CD14-positive monocyte (primary cell): ENCODE measurements around the gene PDGFD. TPM values are rescaled to one million over a fixed set of nuclear protein-coding genes. Genes with fewer than 3 reads are reported as not detected.

Experiments
- DNase-seq, 3 donors: peaks; one replicate each; pipeline ENCODE4 v3.0.0-alpha.2; 2011 to 2022
- H2AFZ ChIP-seq: 2 replicates; pipeline ENCODE4 v1.6.0; 2012; ENCODE audit warnings: mild to moderate bottlenecking, low read depth, low read length, inconsistent platforms; ENCODE audit not compliant: insufficient read depth, poor library complexity, severe bottlenecking
- H3K27ac ChIP-seq, 2 donors: 1 replicate in 1 of 2; 2 replicates in 1 of 2; pipeline ENCODE4 v1.5.1; 2012 to 2013; ENCODE audit warnings: low read length in 2 of 2, control low read depth in 1 of 2, inconsistent platforms in 1 of 2, low read depth in 1 of 2, mild to moderate bottlenecking in 1 of 2
- H3K27me3 ChIP-seq, 2 donors: one replicate each; pipeline versions ENCODE4 v1.6.0 to v1.6.1; 2011 to 2013; ENCODE audit warnings: low read length in 2 of 2; ENCODE audit not compliant: control insufficient read depth in 2 of 2, insufficient read depth in 2 of 2
- H3K36me3 ChIP-seq, 2 donors: replicated peaks in 1 of 2; 1 replicate in 1 of 2; 2 replicates in 1 of 2; pipeline versions ENCODE4 v1.5.1 to v1.6.1; 2012 to 2013; ENCODE audit warnings: low read length in 2 of 2, control low read depth in 1 of 2, inconsistent platforms in 1 of 2, mild to moderate bottlenecking in 1 of 2; ENCODE audit not compliant: insufficient read depth in 2 of 2, control insufficient read depth in 1 of 2
- H3K4me1 ChIP-seq, 2 donors: 1 replicate in 1 of 2; 2 replicates in 1 of 2; pipeline versions ENCODE4 v1.5.1 to v1.6.1; 2012 to 2013; ENCODE audit warnings: low read length in 2 of 2, control low read depth in 1 of 2, inconsistent platforms in 1 of 2, mild to moderate bottlenecking in 1 of 2, moderate library complexity in 1 of 2; ENCODE audit not compliant: insufficient read depth in 2 of 2, control insufficient read depth in 1 of 2
- H3K4me2 ChIP-seq: replicated peaks from 2 replicates; pipeline ENCODE3; 2012; ENCODE audit warnings: low read length, moderate library complexity, mild to moderate bottlenecking; ENCODE audit not compliant: poor library complexity, severe bottlenecking; ENCODE audit errors: extremely low read depth
- H3K4me3 ChIP-seq, 3 experiments: fragments of 200-600 bp in 1 of 3; sonication (generic) in 1 of 3; replicated peaks in 1 of 3; 1 replicate in 2 of 3; 2 replicates in 1 of 3; pipeline ENCODE4 v1.5.1; 2011 to 2013; ENCODE audit warnings: low read length in 3 of 3, mild to moderate bottlenecking in 3 of 3, control low read depth in 2 of 3, low read depth in 2 of 3, inconsistent platforms in 1 of 3, moderate library complexity in 1 of 3
- H3K79me2 ChIP-seq: 2 replicates; pipeline ENCODE4 v1.6.0; 2012; ENCODE audit warnings: mild to moderate bottlenecking, control low read depth, inconsistent platforms, low read length, moderate library complexity; ENCODE audit not compliant: insufficient read depth
- H3K9ac ChIP-seq: 2 replicates; pipeline ENCODE4 v1.6.0; 2017; ENCODE audit warnings: low read length, mild to moderate bottlenecking; ENCODE audit not compliant: insufficient read depth, poor library complexity, severe bottlenecking
- H3K9me3 ChIP-seq, 2 donors: replicated peaks in 1 of 2; 1 replicate in 1 of 2; 2 replicates in 1 of 2; pipeline versions ENCODE4 v1.5.1 to v1.6.1; 2012 to 2013; ENCODE audit warnings: low read length in 2 of 2, control low read depth in 1 of 2; ENCODE audit not compliant: control insufficient read depth in 1 of 2, insufficient read depth in 1 of 2
- H4K20me1 ChIP-seq: 2 replicates; pipeline ENCODE4 v1.6.0; 2012; ENCODE audit warnings: mild to moderate bottlenecking, low read length, control low read depth, moderate library complexity; ENCODE audit not compliant: insufficient read depth
- H3K27ac Mint-ChIP-seq, 7 donors: one replicate each; pipeline ENCODE4 v1.8.0; 2020; ENCODE audit warnings: mild to moderate bottlenecking in 7 of 7, mixed read lengths in 7 of 7, moderate library complexity in 6 of 7, inconsistent platforms in 2 of 7
- H3K27me3 Mint-ChIP-seq, 3 donors: one replicate each; pipeline ENCODE4 v1.8.0; 2021 to 2022; ENCODE audit warnings: low read depth in 3 of 3, mild to moderate bottlenecking in 3 of 3, mixed read lengths in 3 of 3, moderate library complexity in 3 of 3, inconsistent platforms in 1 of 3
- H3K36me3 Mint-ChIP-seq, 2 donors: one replicate each; pipeline ENCODE4 v1.8.0; 2020; ENCODE audit warnings: mixed read lengths in 2 of 2, inconsistent platforms in 1 of 2, mild to moderate bottlenecking in 1 of 2
- H3K4me1 Mint-ChIP-seq: one replicate; pipeline ENCODE4 v1.8.0; 2020; ENCODE audit warnings: mild to moderate bottlenecking, mixed read lengths
- H3K4me3 Mint-ChIP-seq, 2 donors: one replicate each; pipeline ENCODE4 v1.8.0; 2020; ENCODE audit warnings: mild to moderate bottlenecking in 2 of 2, mixed read lengths in 2 of 2, moderate library complexity in 1 of 2
- H3K9me3 Mint-ChIP-seq, 7 donors: one replicate each; pipeline ENCODE4 v1.8.0; 2020 to 2022; ENCODE audit warnings: mixed read lengths in 7 of 7, mild to moderate bottlenecking in 6 of 7, moderate library complexity in 6 of 7, inconsistent platforms in 2 of 7
- WGBS: methylation state at CpG from one replicate; pipeline ENCODE4 v1.1.5; 2013; ENCODE audit warnings: missing lambda C conversion rate; ENCODE audit not compliant: insufficient coverage; 5-methylcytosine and 5-hydroxymethylcytosine counted together
- intact Hi-C, 2 donors: fragments of 100-400 bp; cut with micrococcal nuclease; formaldehyde crosslinking; loops; one replicate each; pipeline versions ENCODE4 v1.15.0 to v1.15.1; 2023
- polyA plus RNA-seq, 3 donors: library from polyadenylated mRNA; depleted of rRNA in 1 of 3; unstranded in 2 of 3; stranded (reverse) in 1 of 3; fragments of 300-500 nt in 2 of 3; fragments of >200 nt in 1 of 3; fragmentation: Illumina TruSeq in 2 of 3; gene quantifications; 1 replicate in 2 of 3; 2 replicates in 1 of 3; pipeline ENCODE4 v1.2.3, GENCODE V29; 2012 to 2021
- TF ChIP-seq, protein P1 (sequence below): fragments of 200-600 bp; IDR thresholded peaks from one replicate; pipeline ENCODE4 v1.8.0; 2022; ENCODE audit warnings: antibody characterized with exemption, mild to moderate bottlenecking

Gene PDGFD
- polyA plus RNA-seq, 3 donors, result 0.05 to 0.15 TPM; not detected in 1

GRCh38 chr11:103939694-103940093 is 224.3 kb downstream of the PDGFD start:
- Histone ChIP-seq H2AFZ (no peak overlapping the region), H3K4me3 (no peak overlapping the region), H3K9me3 (no peaks in the 10 kb centered on the region), H3K4me1 (no peaks in the 10 kb centered on the region), H3K9ac (no peak overlapping the region), H3K36me3 (no peaks in the 10 kb centered on the region), H3K27ac (no peak overlapping the region), H3K27me3 (no peaks in the 10 kb centered on the region), H4K20me1 (no peaks in the 10 kb centered on the region), H3K4me2 (no peak overlapping the region), H3K79me2 (no peaks in the 10 kb centered on the region)
- H3K36me3 Mint-ChIP-seq, result no peaks in the 10 kb centered on the region
- peaks cover 0 to 2% (median 0%) of the 10 kb centered on the region in 7 donors for H3K9me3 Mint-ChIP-seq
- peaks cover 5% of the 10 kb centered on the region for H3K4me1 Mint-ChIP-seq
- TF ChIP-seq, protein P1, sequence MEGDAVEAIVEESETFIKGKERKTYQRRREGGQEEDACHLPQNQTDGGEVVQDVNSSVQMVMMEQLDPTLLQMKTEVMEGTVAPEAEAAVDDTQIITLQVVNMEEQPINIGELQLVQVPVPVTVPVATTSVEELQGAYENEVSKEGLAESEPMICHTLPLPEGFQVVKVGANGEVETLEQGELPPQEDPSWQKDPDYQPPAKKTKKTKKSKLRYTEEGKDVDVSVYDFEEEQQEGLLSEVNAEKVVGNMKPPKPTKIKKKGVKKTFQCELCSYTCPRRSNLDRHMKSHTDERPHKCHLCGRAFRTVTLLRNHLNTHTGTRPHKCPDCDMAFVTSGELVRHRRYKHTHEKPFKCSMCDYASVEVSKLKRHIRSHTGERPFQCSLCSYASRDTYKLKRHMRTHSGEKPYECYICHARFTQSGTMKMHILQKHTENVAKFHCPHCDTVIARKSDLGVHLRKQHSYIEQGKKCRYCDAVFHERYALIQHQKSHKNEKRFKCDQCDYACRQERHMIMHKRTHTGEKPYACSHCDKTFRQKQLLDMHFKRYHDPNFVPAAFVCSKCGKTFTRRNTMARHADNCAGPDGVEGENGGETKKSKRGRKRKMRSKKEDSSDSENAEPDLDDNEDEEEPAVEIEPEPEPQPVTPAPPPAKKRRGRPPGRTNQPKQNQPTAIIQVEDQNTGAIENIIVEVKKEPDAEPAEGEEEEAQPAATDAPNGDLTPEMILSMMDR, result no peak
- WGBS, result no CpG with 5 or more reads among the region's 3 CpGs
- no peak for DNase-seq
- H3K4me3 Mint-ChIP-seq, result no peak overlapping the region
- no peaks in the 10 kb centered on the region for H3K27me3 Mint-ChIP-seq
- intact Hi-C loops, result no loop called here
- no peak overlapping the region for H3K27ac Mint-ChIP-seq

DNA sequence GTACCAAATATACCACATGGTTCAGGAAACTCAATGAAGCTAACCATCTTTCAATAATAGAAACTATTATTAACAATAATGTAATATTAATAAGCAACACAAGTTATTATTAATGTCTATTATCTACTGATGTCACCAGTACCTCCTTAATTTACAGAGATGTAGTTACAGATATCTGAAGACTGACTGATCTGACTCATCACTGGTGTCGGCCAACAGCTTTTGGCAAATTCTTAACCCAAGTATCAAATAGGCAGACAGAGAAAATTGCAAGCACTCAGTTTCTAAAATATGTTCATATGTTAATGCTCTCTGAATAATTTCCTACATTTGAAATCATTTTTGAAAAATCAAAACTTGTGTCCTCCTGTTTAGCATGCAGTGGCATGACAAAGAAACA is 227.9 kb downstream of the PDGFD start:
- no peak overlapping the region for H3K27ac Mint-ChIP-seq
- Histone ChIP-seq H3K4me3 (no peak overlapping the region), H3K9ac (no peak overlapping the region), H3K9me3 (no peaks in the 10 kb centered on the region), H3K4me1 (no peaks in the 10 kb centered on the region), H3K27ac (no peak overlapping the region), H2AFZ (no peak overlapping the region), H3K27me3 (no peaks in the 10 kb centered on the region), H3K79me2 (no peaks in the 10 kb centered on the region), H3K4me2 (no peak overlapping the region), H4K20me1 (no peaks in the 10 kb centered on the region), H3K36me3 (no peaks in the 10 kb centered on the region)
- H3K4me1 Mint-ChIP-seq, result no peaks in the 10 kb centered on the region
- H3K4me3 Mint-ChIP-seq, result no peak overlapping the region
- intact Hi-C loops, result no loop called here
- no peak for DNase-seq
- H3K27me3 Mint-ChIP-seq, result peaks cover 0 to 3% (median 0%) of the 10 kb centered on the region in 3 donors
- TF ChIP-seq, protein P1, result no peak
- no CpG with 5 or more reads among the region's 1 CpG for WGBS
- peaks cover 0 to 2% (median 0%) of the 10 kb centered on the region in 7 donors for H3K9me3 Mint-ChIP-seq
- no peaks in the 10 kb centered on the region for H3K36me3 Mint-ChIP-seq
